PC-9 (cell line): Measurements from ENCODE around the gene MAP4K4. TPM values are rescaled to one million over a fixed set of nuclear protein-coding genes. Genes with fewer than 3 reads are reported as not detected.

ENCODE experiments used
- BruUV-seq: library from RNA; stranded (reverse); fragments of 400-500 nt; replicated peaks from 2 replicates; lab custom pipeline; 2021; lab: Mats Ljungman, UMichigan
- CTCF ChIA-PET: fragments of 300-600 bp; sonication (Branson Sonifier 250); formaldehyde crosslinking; loops from one replicate; lab custom pipeline; 2022; ENCODE audit warnings: antibody characterized with exemption; lab: Charles Lee
- POLR2A ChIA-PET: fragments of 300-600 bp; sonication (Branson Sonifier 250); formaldehyde crosslinking; loops from one replicate; lab custom pipeline; 2022; ENCODE audit warnings: antibody characterized with exemption; ENCODE audit not compliant: unreplicated experiment; lab: Charles Lee
- DNase-seq, 2 experiments: peaks; one replicate each; pipeline versions ENCODE4 v3.0.0 to v3.0.0-alpha.2; 2015 to 2022; ENCODE audit warnings: mixed read lengths in 1 of 2
- H2AFZ ChIP-seq: fragments of 200-600 bp; sonication (generic); 2 replicates; pipeline ENCODE4 v1.8.1; 2017; ENCODE audit warnings: antibody characterized with exemption
- H3F3A ChIP-seq: fragments of 200-600 bp; sonication (generic); 2 replicates; pipeline ENCODE4 v1.8.1; 2017; ENCODE audit warnings: antibody characterized with exemption, mild to moderate bottlenecking, low read depth; ENCODE audit not compliant: insufficient read depth
- H3K27ac ChIP-seq: fragments of 200-600 bp; sonication (generic); 2 replicates; pipeline ENCODE4 v1.6.1; 2016; ENCODE audit warnings: mixed run types
- H3K27me3 ChIP-seq: fragments of 200-600 bp; sonication (generic); 2 replicates; pipeline ENCODE4 v1.6.1; 2016; ENCODE audit warnings: low read depth, mixed run types; ENCODE audit not compliant: insufficient read depth
- H3K36me3 ChIP-seq: fragments of 200-600 bp; sonication (generic); 2 replicates; pipeline ENCODE4 v1.6.1; 2016; ENCODE audit warnings: low read depth, mixed run types
- H3K4me1 ChIP-seq: fragments of 200-600 bp; sonication (generic); replicated peaks from 2 replicates; pipeline ENCODE4 v1.6.1; 2016; ENCODE audit warnings: mixed run types; ENCODE audit not compliant: insufficient read depth
- H3K4me2 ChIP-seq: fragments of 200-600 bp; sonication (generic); 2 replicates; pipeline ENCODE4 v1.6.1; 2017; ENCODE audit warnings: mixed run types
- H3K4me3 ChIP-seq: fragments of 200-600 bp; sonication (generic); 2 replicates; pipeline ENCODE4 v1.6.1; 2016; ENCODE audit warnings: mixed run types
- H3K79me2 ChIP-seq: fragments of 200-600 bp; sonication (generic); 2 replicates; pipeline ENCODE4 v1.6.1; 2017; ENCODE audit warnings: low read depth, mixed run types
- H3K9me2 ChIP-seq: fragments of 200-600 bp; sonication (generic); 2 replicates; pipeline ENCODE4 v1.8.1; 2017; ENCODE audit warnings: mild to moderate bottlenecking; ENCODE audit not compliant: insufficient read depth
- H3K9me3 ChIP-seq: fragments of 200-600 bp; sonication (generic); 2 replicates; pipeline ENCODE4 v1.8.1; 2016; ENCODE audit warnings: low read depth; ENCODE audit not compliant: insufficient read depth
- H4K20me1 ChIP-seq: fragments of 200-600 bp; sonication (generic); 2 replicates; pipeline ENCODE4 v1.8.1; 2017; ENCODE audit not compliant: insufficient read depth
- EZH2 ChIP-seq: fragments of 200-600 bp; sonication (generic); IDR thresholded peaks from 2 replicates; pipeline ENCODE4 v1.8.0; 2017; ENCODE audit warnings: antibody characterized with exemption, low read depth
- intact Hi-C: fragments of 100-400 bp; cut with micrococcal nuclease; formaldehyde crosslinking; loops from one replicate; pipeline ENCODE4 v1.10.0; 2022; ENCODE audit not compliant: unreplicated experiment
- total RNA-seq: library from RNA; stranded (reverse); gene quantifications from 2 replicates; pipeline ENCODE4 v1.2.3, GENCODE V29; 2021
- TF ChIP-seq, protein P1 (sequence below): fragments of 200-600 bp; sonication (generic); conservative IDR thresholded peaks from 2 replicates; pipeline ENCODE4 v1.6.1; 2017; ENCODE audit warnings: mixed run types, antibody characterized with exemption, mild to moderate bottlenecking, moderate library complexity

The MAP4K4 gene
- total RNA-seq, 1 experiment from 2014 or later, result 129 TPM

- TF ChIP-seq EZH2, result no peak
- TF ChIP-seq, protein P1, sequence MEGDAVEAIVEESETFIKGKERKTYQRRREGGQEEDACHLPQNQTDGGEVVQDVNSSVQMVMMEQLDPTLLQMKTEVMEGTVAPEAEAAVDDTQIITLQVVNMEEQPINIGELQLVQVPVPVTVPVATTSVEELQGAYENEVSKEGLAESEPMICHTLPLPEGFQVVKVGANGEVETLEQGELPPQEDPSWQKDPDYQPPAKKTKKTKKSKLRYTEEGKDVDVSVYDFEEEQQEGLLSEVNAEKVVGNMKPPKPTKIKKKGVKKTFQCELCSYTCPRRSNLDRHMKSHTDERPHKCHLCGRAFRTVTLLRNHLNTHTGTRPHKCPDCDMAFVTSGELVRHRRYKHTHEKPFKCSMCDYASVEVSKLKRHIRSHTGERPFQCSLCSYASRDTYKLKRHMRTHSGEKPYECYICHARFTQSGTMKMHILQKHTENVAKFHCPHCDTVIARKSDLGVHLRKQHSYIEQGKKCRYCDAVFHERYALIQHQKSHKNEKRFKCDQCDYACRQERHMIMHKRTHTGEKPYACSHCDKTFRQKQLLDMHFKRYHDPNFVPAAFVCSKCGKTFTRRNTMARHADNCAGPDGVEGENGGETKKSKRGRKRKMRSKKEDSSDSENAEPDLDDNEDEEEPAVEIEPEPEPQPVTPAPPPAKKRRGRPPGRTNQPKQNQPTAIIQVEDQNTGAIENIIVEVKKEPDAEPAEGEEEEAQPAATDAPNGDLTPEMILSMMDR, result no peak
- 0 out of 2 replicates have a peak, but pooled peaks cover 3% of the 10 kb centered on the region for H3K36me3 ChIP-seq
- intact Hi-C loops, result no loop called here
- H3K27me3 ChIP-seq, result no peaks in the 10 kb centered on the region
- no peak for DNase-seq
- H2AFZ ChIP-seq, result no peak overlapping the region
- no peak overlapping the region for H3K27ac ChIP-seq
- H3K4me1 ChIP-seq, result peaks cover 23% of the 10 kb centered on the region
- no TSS peak for BruUV-seq
- H3K9me3 ChIP-seq, result no peaks in the 10 kb centered on the region
- H3K4me3 ChIP-seq, result no peak overlapping the region
- CTCF ChIA-PET, result interaction anchor here (0.6 kb wide), 1 partner anchor 546 kb away, joined by 3 read pairs; no protein-coding TSS in a partner anchor
- no peak overlapping the region for H3K4me2 ChIP-seq
- POLR2A ChIA-PET, result interaction anchor here (0.6 kb wide), 1 partner anchor 70 kb away, joined by 7 read pairs; no protein-coding TSS in a partner anchor
- peaks cover 32% of the 10 kb centered on the region; the same call in 1 of the 2 replicates for H3F3A ChIP-seq
- H3K79me2 ChIP-seq, result peaks cover 99% of the 10 kb centered on the region
- H3K9me2 ChIP-seq, result no peaks in the 10 kb centered on the region
- H4K20me1 ChIP-seq, result peaks cover 25% of the 10 kb centered on the region; the same call in 1 of the 2 replicates
Observed at GRCh38 chr2:101815739-101816391, 118.4 kb downstream of the MAP4K4 start.

- H3K79me2 ChIP-seq, result peaks cover 100% of the 10 kb centered on the region
- BruUV-seq, result no TSS peak
- 0 out of 2 replicates have a peak, but pooled peaks cover 3% of the 10 kb centered on the region for H3K36me3 ChIP-seq
- peaks cover 29% of the 10 kb centered on the region for H3K4me1 ChIP-seq
- no peaks in the 10 kb centered on the region for H3K27me3 ChIP-seq
- H3K9me3 ChIP-seq, result no peaks in the 10 kb centered on the region
- peaks cover 28% of the 10 kb centered on the region for H4K20me1 ChIP-seq
- no peak overlapping the region for H3K4me3 ChIP-seq
- ChIA-PET POLR2A (no interaction called here), CTCF (interaction anchor here (0.6 to 0.7 kb wide), 2 partner anchors 113 to 546 kb away, joined by 3 to 4 read pairs; no protein-coding TSS in a partner anchor)
- intact Hi-C loops, result no loop called here
- DNase-seq, result no peak
- H3F3A ChIP-seq, result peaks cover 39% of the 10 kb centered on the region; the same call in 1 of the 2 replicates
- no peak for TF ChIP-seq EZH2
- TF ChIP-seq, protein P1, result no peak
- H3K9me2 ChIP-seq, result no peaks in the 10 kb centered on the region
- no peak overlapping the region for H2AFZ ChIP-seq
- no peak overlapping the region for H3K27ac ChIP-seq
- no peak overlapping the region for H3K4me2 ChIP-seq
Observed at GRCh38 chr2:101816598-101816997, 119.1 kb downstream of the MAP4K4 start.

DNA sequence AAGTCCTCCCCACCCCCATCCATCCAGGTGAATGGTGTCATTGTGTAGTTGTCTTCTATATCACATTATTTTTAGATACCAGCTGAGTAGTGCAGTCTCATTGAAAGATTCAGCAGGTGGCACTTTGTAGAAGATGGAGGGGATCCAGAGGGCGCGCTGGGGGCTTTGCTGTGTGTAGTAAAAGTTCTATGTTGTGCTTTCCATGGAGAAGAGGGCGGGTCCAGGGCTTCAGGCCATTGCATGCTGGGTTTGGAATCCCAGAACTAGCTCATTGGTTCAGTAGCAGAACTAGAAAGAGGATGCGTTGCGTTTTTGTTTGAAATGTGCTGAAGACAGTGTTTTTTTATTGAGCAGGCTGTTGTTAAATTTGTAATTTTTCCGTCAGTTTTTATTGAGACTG is 120.0 kb downstream of the MAP4K4 start:
- H3K4me1 ChIP-seq, result peaks cover 38% of the 10 kb centered on the region
- peaks cover 100% of the 10 kb centered on the region for H3K79me2 ChIP-seq
- H3K4me2 ChIP-seq, result no peak overlapping the region
- CTCF ChIA-PET, result no interaction called here
- H2AFZ ChIP-seq, result no peak overlapping the region
- H3K4me3 ChIP-seq, result no peak overlapping the region
- POLR2A ChIA-PET, result no interaction called here
- TF ChIP-seq, protein P1, result no peak
- TF ChIP-seq EZH2, result no peak
- intact Hi-C loops, result no loop called here
- peaks cover 27% of the 10 kb centered on the region for H4K20me1 ChIP-seq
- no peaks in the 10 kb centered on the region for H3K27me3 ChIP-seq
- H3F3A ChIP-seq, result peaks cover 46% of the 10 kb centered on the region
- no TSS peak for BruUV-seq
- no peaks in the 10 kb centered on the region for H3K9me3 ChIP-seq
- no peak for DNase-seq
- no peak overlapping the region for H3K27ac ChIP-seq
- H3K9me2 ChIP-seq, result no peaks in the 10 kb centered on the region
- 0 out of 2 replicates have a peak, but pooled peaks cover 8% of the 10 kb centered on the region for H3K36me3 ChIP-seq
